Measurements from ENCODE around the gene HSPA14. TPM values are rescaled to one million over a fixed set of nuclear protein-coding genes. Genes with fewer than 3 reads are reported as not detected.

The HSPA14 gene
- polyA plus RNA-seq, 1 donor (not counting 4 experiments of a cell fraction or from before 2014, with no cell fraction given): 29.5 TPM

- H3K36me3 ChIP-seq (ENCODE audit: control insufficient read depth in 2 of 2, extremely low read depth in 1 of 2, insufficient read depth in 2 of 2, low read length in 2 of 2): no peaks in the 10 kb centered on the region
- no peak for TF ChIP-seq EZH2 (IDR thresholded peaks at IDR 0.05; ENCODE audit: low read length)
- no peak for TF ChIP-seq CTCF (optimal IDR thresholded peaks at IDR 0.05 in 1 of 3, IDR thresholded peaks at IDR 0.05 in 1 of 3, conservative IDR thresholded peaks at IDR 0.05 in 1 of 3; ENCODE audit: extremely low read depth in 1 of 3, insufficient read depth in 2 of 3, low read length in 3 of 3)
- FAIRE-seq (no peak), DNase-seq (ENCODE audit: low read depth, low spot score) (no peak)
- peaks cover 7% of the 10 kb centered on the region for H3K4me1 ChIP-seq (ENCODE audit: control insufficient read depth, extremely low read depth, insufficient read depth, low read length)
- H3K9me1 ChIP-seq (ENCODE audit: control insufficient read depth, extremely low read depth, insufficient read depth, low read length): no peaks in the 10 kb centered on the region
- H3K9me3 ChIP-seq (ENCODE audit: control insufficient read depth, low read depth, low read length): no peaks in the 10 kb centered on the region
- no peak overlapping the region for H3K9ac ChIP-seq (ENCODE audit: control insufficient read depth, extremely low read depth, insufficient read depth, low read length)
- H3K79me2 ChIP-seq (ENCODE audit: control insufficient read depth, insufficient read depth, low read length): peaks cover under 1% of the 10 kb centered on the region
- no peaks in the 10 kb centered on the region for H4K20me1 ChIP-seq (ENCODE audit: control insufficient read depth, extremely low read depth, insufficient read depth, low read length)
- H3K27me3 ChIP-seq (ENCODE audit: control insufficient read depth, extremely low read depth, insufficient read depth, low read length): no peaks in the 10 kb centered on the region
- dilution Hi-C loops (cut with MboI; ENCODE audit: extremely low pct_ligation_motif_present, low sequenced_read_pairs): no loop called here
- no peak overlapping the region for H3K4me2 ChIP-seq (ENCODE audit: control insufficient read depth, extremely low read depth, insufficient read depth, low read depth, low read length)
- H3K4me3 ChIP-seq (ENCODE audit: control insufficient read depth in 2 of 3, extremely low read depth in 1 of 3, insufficient read depth in 2 of 3, low read depth in 1 of 3, low read length in 3 of 3): no peak overlapping the region
- H3K27ac ChIP-seq (ENCODE audit: control insufficient read depth, insufficient read depth, low read length): no peak overlapping the region
- H2AFZ ChIP-seq (ENCODE audit: control insufficient read depth, low read length): no peak overlapping the region
Measured at GRCh38 chr10:14833106-14833505, 5.0 kb upstream of the HSPA14 start.

- no peaks in the 10 kb centered on the region for H4K20me1 ChIP-seq (ENCODE audit: control insufficient read depth, extremely low read depth, insufficient read depth, low read length)
- peaks cover 30% of the 10 kb centered on the region for H3K79me2 ChIP-seq (ENCODE audit: control insufficient read depth, insufficient read depth, low read length)
- TF ChIP-seq EZH2 (IDR thresholded peaks at IDR 0.05; ENCODE audit: low read length) (no peak), CTCF (optimal IDR thresholded peaks at IDR 0.05 in 1 of 3, IDR thresholded peaks at IDR 0.05 in 1 of 3, conservative IDR thresholded peaks at IDR 0.05 in 1 of 3; ENCODE audit: extremely low read depth in 1 of 3, insufficient read depth in 2 of 3, low read length in 3 of 3) (no peak)
- DNase-seq (ENCODE audit: low read depth, low spot score): no peak
- no peak overlapping the region for H3K27ac ChIP-seq (ENCODE audit: control insufficient read depth, insufficient read depth, low read length)
- H3K9me1 ChIP-seq (ENCODE audit: control insufficient read depth, extremely low read depth, insufficient read depth, low read length): no peaks in the 10 kb centered on the region
- no peaks in the 10 kb centered on the region for H3K36me3 ChIP-seq (ENCODE audit: control insufficient read depth in 2 of 2, extremely low read depth in 1 of 2, insufficient read depth in 2 of 2, low read length in 2 of 2)
- dilution Hi-C loops (cut with MboI; ENCODE audit: extremely low pct_ligation_motif_present, low sequenced_read_pairs): no loop called here
- H3K4me2 ChIP-seq (ENCODE audit: control insufficient read depth, extremely low read depth, insufficient read depth, low read depth, low read length): no peak overlapping the region
- H3K9me3 ChIP-seq (ENCODE audit: control insufficient read depth, low read depth, low read length): no peaks in the 10 kb centered on the region
- FAIRE-seq: no peak
- H3K4me1 ChIP-seq (ENCODE audit: control insufficient read depth, extremely low read depth, insufficient read depth, low read length): peaks cover 12% of the 10 kb centered on the region
- H3K4me3 ChIP-seq (ENCODE audit: control insufficient read depth in 2 of 3, extremely low read depth in 1 of 3, insufficient read depth in 2 of 3, low read depth in 1 of 3, low read length in 3 of 3): no peak overlapping the region
- no peak overlapping the region for H2AFZ ChIP-seq (ENCODE audit: control insufficient read depth, low read length)
- no peaks in the 10 kb centered on the region for H3K27me3 ChIP-seq (ENCODE audit: control insufficient read depth, extremely low read depth, insufficient read depth, low read length)
- H3K9ac ChIP-seq (ENCODE audit: control insufficient read depth, extremely low read depth, insufficient read depth, low read length): no peak overlapping the region
Measured at GRCh38 chr10:14836208-14836607, 1.9 kb upstream of the HSPA14 start.
